Heart right ventricle (tissue), 16 donors: ENCODE results near the gene AGPAT3. TPM values are rescaled to one million over a fixed set of nuclear protein-coding genes. Genes with fewer than 3 reads are reported as not detected.

Experiments used
- ATAC-seq, 8 donors: fragments of 200-7000 bp; cut with Tn5 transposase; one replicate each; pipeline ENCODE4 v1.9.1; 2020; ENCODE audit warnings: mild to moderate bottlenecking in 8 of 8, moderate library complexity in 8 of 8, moderate number of reproducible peaks in 1 of 8
- DNase-seq, 2 donors: peaks; one replicate each; pipeline ENCODE4 v3.0.0-alpha.2; 2020
- H3K27ac ChIP-seq, 10 donors: fragments of 200-600 bp; sonication (generic) in 2 of 10; one replicate each; pipeline versions ENCODE4 v1.5.0 to v1.8.0; 2020 to 2022; ENCODE audit warnings: mild to moderate bottlenecking in 3 of 10
- H3K27me3 ChIP-seq, 7 donors: fragments of 200-600 bp; one replicate each; pipeline ENCODE4 v1.8.0; 2021 to 2022; ENCODE audit warnings: mild to moderate bottlenecking in 2 of 7
- H3K36me3 ChIP-seq, 9 donors: fragments of 200-600 bp; sonication (generic) in 1 of 9; one replicate each; pipeline versions ENCODE4 v1.5.0 to v1.8.0; 2020 to 2022; ENCODE audit warnings: mild to moderate bottlenecking in 2 of 9
- H3K4me1 ChIP-seq, 9 donors: fragments of 200-600 bp; sonication (generic) in 1 of 9; one replicate each; pipeline versions ENCODE4 v1.5.0 to v1.8.0; 2020 to 2022; ENCODE audit warnings: mild to moderate bottlenecking in 4 of 9
- H3K4me3 ChIP-seq, 10 donors: fragments of 200-600 bp; sonication (generic) in 2 of 10; one replicate each; pipeline versions ENCODE4 v1.5.0 to v1.8.0; 2020 to 2022; ENCODE audit warnings: mild to moderate bottlenecking in 7 of 10, moderate library complexity in 2 of 10
- H3K9me3 ChIP-seq, 11 donors: fragments of 200-600 bp in 10 of 11; sonication (generic) in 2 of 11; one replicate each; pipeline versions ENCODE4 v1.5.0 to v1.8.0; 2013 to 2022; ENCODE audit warnings: mild to moderate bottlenecking in 2 of 11, control low read depth in 1 of 11, moderate library complexity in 1 of 11
- WGBS, 2 donors: extraction: QIAGEN DNeasy Blood & Tissue Kit; methylation state at CpG; one replicate each; pipeline ENCODE4 v1.1.7; 2013; ENCODE audit warnings: inconsistent platforms in 1 of 2; 5-methylcytosine and 5-hydroxymethylcytosine counted together
- intact Hi-C, 10 donors: fragments of 100-400 bp; cut with DNase I; formaldehyde crosslinking; loops; one replicate each; pipeline versions ENCODE4 v1.11.1 to v1.14.2; 2022
- polyA plus RNA-seq, 2 donors: library from polyadenylated mRNA; stranded (reverse); fragments of 200-250 nt; gene quantifications; one replicate each; pipeline ENCODE4 v1.2.3, GENCODE V29; 2013
- total RNA-seq, 10 donors: library from RNA; stranded (reverse); fragmentation: NEBNext Ultra II Directional in 3 of 10; extraction: Animal tissue kit (Norgen Biotek cat#: 25700) in 3 of 10; gene quantifications; one replicate each; pipeline versions ENCODE4 v1.2.1 to v1.2.4, GENCODE V29; 2021 to 2023
- TF ChIP-seq, protein P1 (sequence below), 9 donors: fragments of 200-600 bp; sonication (generic) in 2 of 9; IDR thresholded peaks; one replicate each; pipeline versions ENCODE4 v1.5.0 to v1.8.0; 2021 to 2022; ENCODE audit warnings: antibody characterized with exemption in 9 of 9, mild to moderate bottlenecking in 5 of 9, moderate library complexity in 1 of 9
- donor health status: Arrhythmogenic right ventricular cardiomyopathy.
- donor health status: ischemic (EF 13 %, LVEDD 7.1; RV severe dilation, severe dysfunction).
- donor health status: healthy with polysubstance abuse.
- donor health status: DM: no; HTN: yes; CAD: no.
- donor health status: DM: no; HTN: no; CAD: no.
- donor health status: ischemic (EF 25% LVEDD 6.9; RV normal size, moderate dysfunction).
- donor health status: ischemic (EF 25% LVEDD 5.7; RV mildly dilated, moderate dysfunction).
- donor health status: healthy.
- donor health status: DM: yes; HTN: yes; CAD: no.
- donor health status: Ischemic cardiomyopathy.
- donor health status: ischemic (EF 35%, LVEDD 5.7; RV mildly dilated, moderate dysfunction).
- donor health status: nonischemic (EF 11% LVEDD 7.7; RV severe dilation, severe dysfunction).
- donor health status: DM: yes; HTN: yes; CAD: no.
- donor health status: PGD.
- donor health status: ischemic (EF 29% LVEDD 5.4; RV normal size, mild dysfunction).
- donor health status: nonischemic (EF 23%, LVEDD 6.1; RV moderate dilation, normal function).

AGPAT3 gene
- total and polyA plus RNA-seq, 12 donors: 19.7 to 110 (median 65.6) TPM

DNA sequence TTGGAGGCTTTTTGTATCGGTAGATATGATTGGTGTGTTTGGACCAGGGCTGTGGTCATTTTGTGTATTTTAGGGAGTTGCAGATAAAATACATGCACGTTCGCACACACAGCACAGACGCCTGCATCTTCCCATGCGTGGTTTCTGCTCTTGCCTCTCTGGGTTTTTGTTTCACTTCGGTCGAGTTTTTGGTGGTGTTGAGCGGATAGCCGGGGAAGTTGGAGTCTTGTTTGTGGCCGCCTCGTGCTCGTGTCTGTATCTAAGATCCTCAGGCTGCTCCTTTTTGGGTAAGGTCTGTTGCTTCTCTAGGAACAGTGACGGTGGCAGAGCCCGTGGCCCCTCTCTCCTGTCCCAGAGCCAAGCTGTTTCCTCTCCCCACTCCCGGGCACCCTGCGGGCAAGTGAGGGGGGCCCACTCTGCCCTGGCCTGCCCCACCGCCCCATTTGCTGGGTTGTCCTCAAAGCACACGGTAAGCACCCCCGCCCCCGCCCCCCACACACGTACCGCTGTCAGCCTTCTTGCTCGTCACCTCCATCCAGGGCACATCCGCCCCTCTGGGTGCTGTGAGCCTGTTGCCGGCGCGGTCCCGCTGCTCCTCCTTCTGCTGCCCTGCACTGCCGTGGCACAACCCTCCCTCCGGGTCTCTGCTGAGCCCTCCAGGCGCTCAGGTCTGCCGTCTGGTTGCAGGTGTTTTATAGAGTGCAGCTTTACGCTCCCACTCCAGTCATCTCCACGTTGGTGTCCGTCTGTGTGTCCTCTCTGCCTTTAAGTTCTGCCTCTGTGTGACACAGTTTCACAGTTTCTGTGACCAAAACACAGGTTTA lies 51.9 kb downstream of the AGPAT3 start:
- Histone ChIP-seq H3K4me3 (peak overlapping the region in 8 of 10 donors; percentile 1 to 47 (median 34)), H3K36me3 (no peaks in the 10 kb centered on the region), H3K27me3 (no peaks in the 10 kb centered on the region), H3K9me3 (peaks cover 0 to 17% (median 9%) of the 10 kb centered on the region in 11 donors), H3K27ac (peak overlapping the region in 1 of 10 donors; percentile 64), H3K4me1 (peaks cover 6 to 66% (median 34%) of the 10 kb centered on the region in 9 donors)
- ATAC-seq (peak; percentile 28 to 65 (median 45)), DNase-seq (no peak)
- intact Hi-C loops: loop anchor here in 1 of 10 donors (2.0 kb wide), 1 partner anchor 46 kb away; no protein-coding TSS in a partner anchor
- TF ChIP-seq, protein P1, sequence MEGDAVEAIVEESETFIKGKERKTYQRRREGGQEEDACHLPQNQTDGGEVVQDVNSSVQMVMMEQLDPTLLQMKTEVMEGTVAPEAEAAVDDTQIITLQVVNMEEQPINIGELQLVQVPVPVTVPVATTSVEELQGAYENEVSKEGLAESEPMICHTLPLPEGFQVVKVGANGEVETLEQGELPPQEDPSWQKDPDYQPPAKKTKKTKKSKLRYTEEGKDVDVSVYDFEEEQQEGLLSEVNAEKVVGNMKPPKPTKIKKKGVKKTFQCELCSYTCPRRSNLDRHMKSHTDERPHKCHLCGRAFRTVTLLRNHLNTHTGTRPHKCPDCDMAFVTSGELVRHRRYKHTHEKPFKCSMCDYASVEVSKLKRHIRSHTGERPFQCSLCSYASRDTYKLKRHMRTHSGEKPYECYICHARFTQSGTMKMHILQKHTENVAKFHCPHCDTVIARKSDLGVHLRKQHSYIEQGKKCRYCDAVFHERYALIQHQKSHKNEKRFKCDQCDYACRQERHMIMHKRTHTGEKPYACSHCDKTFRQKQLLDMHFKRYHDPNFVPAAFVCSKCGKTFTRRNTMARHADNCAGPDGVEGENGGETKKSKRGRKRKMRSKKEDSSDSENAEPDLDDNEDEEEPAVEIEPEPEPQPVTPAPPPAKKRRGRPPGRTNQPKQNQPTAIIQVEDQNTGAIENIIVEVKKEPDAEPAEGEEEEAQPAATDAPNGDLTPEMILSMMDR (IDR thresholded peaks at IDR 0.05): no peak
- 50 to 59% methylated on average over 35 of the region's 35 CpGs for WGBS, 2 donors

DNA sequence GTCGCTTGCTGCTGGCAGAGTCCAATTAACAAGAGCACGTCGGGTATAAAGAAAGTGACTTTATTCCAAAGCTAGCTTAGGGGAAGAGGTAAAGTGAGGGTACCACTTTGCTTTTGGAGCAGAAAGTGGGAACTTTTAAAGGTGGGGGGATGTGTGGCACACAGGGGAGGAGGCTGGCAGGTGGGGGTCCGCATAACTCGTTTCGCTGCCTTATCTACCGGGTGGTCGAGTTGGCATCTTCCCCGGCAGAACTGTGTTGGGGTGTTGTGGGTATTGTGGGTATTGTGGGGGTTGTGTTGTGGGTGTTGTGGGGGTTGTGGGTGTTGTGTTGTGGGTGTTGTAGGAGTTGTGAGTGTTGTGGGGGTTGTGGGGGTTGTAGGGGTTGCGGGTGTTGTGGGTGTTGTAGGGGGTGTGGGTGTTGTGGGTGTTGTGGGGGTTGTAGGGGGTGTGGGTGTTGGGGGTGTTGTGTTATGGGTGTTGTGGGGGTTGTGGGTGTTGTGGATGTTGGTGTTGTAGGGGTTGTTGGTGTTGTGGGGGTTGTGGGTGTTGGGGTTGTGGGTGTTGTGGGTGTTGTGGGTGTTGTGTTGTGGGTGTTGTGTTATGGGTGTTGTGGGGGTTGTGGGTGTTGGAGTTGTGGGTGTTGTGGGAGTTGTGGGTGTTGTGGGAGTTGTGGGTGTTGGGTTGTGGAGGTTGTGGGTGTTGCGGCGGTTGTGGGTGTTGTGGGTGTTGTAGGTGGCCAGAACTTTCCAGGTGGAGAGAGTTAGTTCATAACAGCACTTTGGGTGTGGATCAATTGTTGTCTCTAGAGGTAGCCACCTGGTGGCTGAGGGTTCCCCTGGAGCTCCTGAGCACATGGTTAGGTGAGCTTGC lies 52.7 kb downstream of the AGPAT3 start:
- no peaks in the 10 kb centered on the region for H3K36me3 ChIP-seq
- H3K27ac ChIP-seq: no peak overlapping the region
- H3K9me3 ChIP-seq: peaks cover 0 to 9% (median 7%) of the 10 kb centered on the region in 11 donors
- ATAC-seq (no peak), DNase-seq (no peak)
- TF ChIP-seq, protein P1 (IDR thresholded peaks at IDR 0.05): no peak
- intact Hi-C loops: loop anchor here in 1 of 10 donors (2.0 kb wide), 1 partner anchor 47 kb away; no protein-coding TSS in a partner anchor
- H3K4me3 ChIP-seq: peak overlapping the region in 1 of 10 donors; percentile 47
- peaks cover 10 to 70% (median 39%) of the 10 kb centered on the region in 9 donors for H3K4me1 ChIP-seq
- WGBS, 2 donors: 82 to 87% methylated on average over 12 of the region's 12 CpGs
- H3K27me3 ChIP-seq: no peaks in the 10 kb centered on the region

DNA sequence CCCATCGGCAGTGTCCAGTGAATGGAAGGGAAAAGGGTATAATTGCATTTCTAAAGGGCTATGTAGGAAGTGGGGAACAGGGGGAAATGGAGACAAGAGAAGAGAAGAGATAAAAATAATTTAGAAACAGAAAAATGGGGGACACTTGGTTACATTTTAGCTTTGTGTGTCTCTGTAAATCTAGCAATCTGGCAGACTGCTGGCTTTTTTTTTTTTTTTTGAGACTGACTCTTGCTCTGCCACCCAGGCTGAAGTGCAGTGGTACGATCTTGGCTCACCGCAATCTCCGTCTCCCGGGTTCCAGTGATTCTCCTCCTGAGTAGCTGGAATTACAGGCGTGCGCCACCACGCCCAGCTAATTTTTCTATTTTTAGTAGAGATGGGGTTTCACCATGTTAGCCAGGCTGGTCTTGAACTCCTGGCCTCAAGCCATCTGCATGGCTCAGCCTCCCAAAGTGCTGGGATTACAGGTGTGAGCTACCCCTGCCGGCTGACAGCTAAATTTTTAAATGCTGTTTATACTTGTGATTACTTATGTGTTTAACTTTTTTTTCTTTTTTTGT lies 53.4 kb downstream of the AGPAT3 start:
- Histone ChIP-seq H3K27ac (no peak overlapping the region), H3K9me3 (peaks cover 0 to 2% (median 0%) of the 10 kb centered on the region in 11 donors), H3K4me3 (no peak overlapping the region), H3K4me1 (peaks cover 11 to 74% (median 45%) of the 10 kb centered on the region in 9 donors), H3K27me3 (no peaks in the 10 kb centered on the region), H3K36me3 (no peaks in the 10 kb centered on the region)
- DNase-seq (no peak), ATAC-seq (no peak)
- TF ChIP-seq, protein P1 (IDR thresholded peaks at IDR 0.05): no peak
- intact Hi-C loops: no loop called here
- 74 to 79% methylated on average over 9 of the region's 9 CpGs for WGBS, 2 donors

DNA sequence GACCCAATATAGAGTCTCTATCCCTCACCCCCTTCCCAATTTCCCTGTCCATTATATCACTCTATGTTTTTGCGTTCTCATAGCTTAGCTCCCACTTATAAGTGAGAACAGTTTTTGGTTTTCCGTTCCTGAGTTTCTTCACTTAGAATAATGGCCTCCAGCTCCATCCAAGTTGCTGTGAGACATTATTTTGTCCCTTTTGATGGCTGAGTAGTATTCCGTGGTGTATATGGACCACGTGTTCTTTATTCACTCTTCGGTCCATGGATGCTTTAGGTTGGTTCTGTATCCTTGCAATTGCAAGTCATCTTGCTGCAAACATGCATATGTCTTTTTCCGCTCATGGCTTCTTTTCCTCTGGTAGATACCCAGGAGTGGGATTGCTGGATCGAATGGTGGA lies 54.3 kb downstream of the AGPAT3 start:
- Histone ChIP-seq H3K4me3 (no peak overlapping the region), H3K4me1 (peaks cover 11 to 73% (median 42%) of the 10 kb centered on the region in 9 donors), H3K27me3 (no peaks in the 10 kb centered on the region), H3K27ac (no peak overlapping the region), H3K9me3 (no peaks in the 10 kb centered on the region), H3K36me3 (peaks cover 0 to 2% (median 0%) of the 10 kb centered on the region in 9 donors)
- ATAC-seq (no peak), DNase-seq (no peak)
- TF ChIP-seq, protein P1 (IDR thresholded peaks at IDR 0.05): no peak
- whole genome bisulfite sequencing, 2 donors: 97 to 98% methylated on average over 7 of the region's 7 CpGs
- intact Hi-C loops: no loop called here
